IPS DF 4.7 (cell line): ENCODE measurements around the gene ZFYVE16.
"Not testable (repeated sequence)": the region's sequence is repeated elsewhere in the genome, so short reads cannot be mapped to it uniquely, and the experiment has no call there.

ENCODE experiments used
- DNase-seq: peaks from one replicate; pipeline ENCODE4 v3.0.0-alpha.2; 2013; ENCODE audit warnings: low spot score; ENCODE audit errors: extremely low read depth

Gene ZFYVE16

DNA sequence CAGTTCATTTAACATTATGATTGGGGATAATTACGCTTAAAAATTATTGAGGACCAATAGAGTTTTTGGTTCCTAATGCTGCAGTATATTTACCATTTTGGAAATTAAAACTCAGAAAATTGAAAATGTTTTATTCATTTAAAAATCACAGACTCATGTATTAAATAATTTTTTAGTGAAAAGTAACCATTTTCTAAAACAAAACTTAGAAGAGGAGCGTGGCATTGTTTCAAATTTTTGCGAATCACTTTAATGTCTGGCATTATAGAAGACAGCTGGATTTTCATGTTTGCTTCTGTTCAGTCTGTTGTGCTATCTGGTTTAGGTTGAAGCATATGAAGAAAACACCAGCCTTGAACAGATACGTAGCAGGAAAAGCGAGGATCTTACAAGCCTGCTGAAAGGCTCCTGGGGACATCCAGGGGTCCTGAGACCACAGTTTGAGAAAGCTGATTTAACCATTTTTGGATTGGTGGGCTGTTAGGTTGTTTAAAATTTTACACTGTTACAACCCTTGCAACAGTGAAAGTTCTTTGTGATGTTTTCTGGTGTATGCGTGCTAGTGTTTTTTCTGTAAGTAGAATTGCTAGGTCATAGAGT lies 1.6 kb downstream of the ZFYVE16 start:
- no peak for DNase-seq

DNA sequence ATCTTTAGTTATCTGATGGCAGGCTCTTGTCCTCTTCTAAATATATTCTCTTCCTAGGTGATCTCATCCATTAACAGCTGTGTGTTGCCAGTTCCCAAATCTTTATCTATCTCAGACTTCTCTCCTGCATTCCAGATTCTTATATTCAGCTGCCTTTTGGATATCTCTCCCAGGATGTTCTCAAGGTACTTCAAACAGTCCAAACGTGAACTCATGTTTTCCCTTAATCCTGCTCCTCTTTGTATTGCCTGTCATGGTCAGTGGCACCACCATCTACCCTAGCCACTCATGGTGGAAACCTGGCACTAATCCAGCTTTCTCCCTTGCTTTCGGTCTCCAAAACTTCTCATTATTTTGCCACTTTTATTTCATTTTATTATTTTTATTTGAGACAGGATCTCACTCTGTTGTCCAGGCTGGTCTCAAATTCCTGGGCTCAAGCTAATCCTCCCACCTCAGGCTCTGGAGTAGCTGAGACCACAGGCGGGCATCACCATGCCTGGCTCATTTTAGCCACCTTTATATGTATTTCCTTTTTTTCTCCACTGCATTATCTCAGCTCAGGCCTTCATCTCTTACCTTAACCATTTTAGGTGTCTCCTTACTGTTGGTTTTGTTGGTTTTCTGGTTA lies 3.8 kb downstream of the ZFYVE16 start:
- no peak for DNase-seq

DNA sequence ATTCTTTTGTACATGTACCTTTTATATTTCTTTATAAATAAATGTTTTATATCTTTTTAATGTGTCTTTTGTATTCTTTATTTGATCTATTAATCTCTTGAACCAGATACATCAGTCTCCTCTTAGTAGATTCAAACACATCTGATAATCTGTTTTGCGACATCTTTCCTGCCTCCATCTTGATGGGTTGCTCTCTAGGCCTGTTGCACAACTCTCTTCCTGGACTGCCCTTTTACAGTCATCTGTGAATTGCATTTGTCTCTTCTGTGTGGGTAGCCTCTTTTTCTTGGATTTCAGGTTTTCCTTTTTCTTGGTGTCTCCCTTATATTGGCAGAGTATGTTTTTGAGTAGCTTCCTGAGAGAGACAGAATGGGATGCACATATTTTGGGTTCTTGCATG lies 6.2 kb downstream of the ZFYVE16 start:
- DNase-seq: no peak

DNA sequence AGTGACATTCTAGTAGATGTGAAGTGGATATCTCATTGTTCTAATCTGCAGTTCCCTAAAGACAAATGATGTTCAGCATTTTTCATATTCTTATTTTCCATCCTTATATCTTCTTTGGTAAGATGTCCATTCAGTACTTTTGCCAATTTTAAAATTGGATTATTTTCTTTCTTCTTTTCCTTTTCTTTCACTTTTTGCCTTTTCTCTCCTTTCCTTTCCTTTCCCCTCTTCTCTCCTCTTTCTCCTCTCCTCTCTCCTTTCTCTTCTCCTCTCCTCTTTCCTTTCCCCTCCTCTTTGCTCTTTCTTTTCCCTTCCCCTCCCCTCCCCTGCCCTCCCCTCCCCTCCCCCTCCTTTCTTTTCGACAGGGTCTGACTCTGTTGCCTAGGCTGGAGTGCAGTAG lies 10.1 kb downstream of the ZFYVE16 start:
- DNase-seq: no peak

DNA sequence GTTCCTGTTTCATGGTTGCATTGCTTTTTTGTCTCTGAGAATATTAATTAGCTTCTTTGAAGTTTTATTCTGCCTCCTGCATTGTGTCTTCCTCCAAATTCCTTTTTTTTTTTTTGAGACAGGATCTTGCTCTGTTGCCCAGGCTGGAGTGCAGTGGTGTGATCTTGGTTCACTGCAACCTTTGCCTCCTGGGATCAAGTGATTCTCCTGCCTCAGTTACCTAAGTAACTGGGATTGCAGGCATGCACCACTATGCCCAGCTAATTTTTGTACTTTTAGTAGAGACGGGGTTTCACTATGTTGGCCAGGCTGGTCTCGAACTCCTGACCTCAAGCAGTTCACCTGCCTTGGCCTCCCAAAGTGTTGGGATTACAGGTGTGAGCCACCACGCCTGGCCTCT lies 16.5 kb downstream of the ZFYVE16 start:
- not testable (repeated sequence) for DNase-seq

DNA sequence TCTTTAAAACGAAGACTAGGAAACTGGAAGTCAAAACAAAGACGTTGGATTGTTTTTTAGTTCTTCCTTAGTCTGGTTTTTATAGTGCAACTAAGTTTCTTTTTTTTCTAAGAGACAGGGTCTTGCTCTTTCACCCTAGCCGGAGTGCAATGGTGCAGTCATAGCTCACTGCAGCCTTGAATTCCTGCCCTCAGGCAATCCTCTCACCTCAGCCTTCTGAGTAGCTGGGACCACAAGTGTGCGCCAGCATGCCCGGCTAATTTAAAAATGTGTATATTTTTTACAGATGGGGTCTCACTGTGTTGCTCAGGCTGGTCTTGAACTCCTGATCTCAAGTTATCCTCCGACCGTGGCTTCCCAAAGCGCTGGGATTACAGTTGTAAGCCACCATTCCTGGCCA lies 27.6 kb downstream of the ZFYVE16 start:
- DNase-seq: no peak

DNA sequence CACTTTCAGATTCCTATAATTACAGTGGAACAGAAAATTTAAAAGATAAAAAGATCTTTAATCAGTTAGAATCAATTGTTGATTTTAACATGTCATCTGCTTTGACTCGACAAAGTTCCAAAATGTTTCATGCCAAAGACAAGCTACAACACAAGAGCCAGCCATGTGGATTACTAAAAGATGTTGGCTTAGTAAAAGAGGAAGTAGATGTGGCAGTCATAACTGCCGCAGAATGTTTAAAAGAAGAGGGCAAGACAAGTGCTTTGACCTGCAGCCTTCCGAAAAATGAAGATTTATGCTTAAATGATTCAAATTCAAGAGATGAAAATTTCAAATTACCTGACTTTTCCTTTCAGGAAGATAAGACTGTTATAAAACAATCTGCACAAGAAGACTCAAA lies 29.5 kb downstream of the ZFYVE16 start:
- DNase-seq: no peak

DNA sequence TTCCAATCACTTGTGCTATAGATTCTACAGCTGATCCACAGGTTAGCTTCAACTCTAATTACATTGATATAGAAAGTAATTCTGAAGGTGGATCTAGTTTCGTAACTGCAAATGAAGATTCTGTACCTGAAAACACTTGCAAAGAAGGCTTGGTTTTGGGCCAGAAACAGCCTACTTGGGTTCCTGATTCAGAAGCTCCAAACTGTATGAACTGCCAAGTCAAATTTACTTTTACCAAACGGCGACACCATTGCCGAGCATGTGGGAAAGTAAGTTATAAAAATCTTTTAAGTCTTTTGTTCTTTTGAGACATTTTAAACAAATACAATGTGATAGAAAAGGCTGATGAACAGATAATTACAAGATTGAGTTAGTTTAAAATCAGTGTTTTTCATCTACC lies 30.9 kb downstream of the ZFYVE16 start:
- no peak for DNase-seq

DNA sequence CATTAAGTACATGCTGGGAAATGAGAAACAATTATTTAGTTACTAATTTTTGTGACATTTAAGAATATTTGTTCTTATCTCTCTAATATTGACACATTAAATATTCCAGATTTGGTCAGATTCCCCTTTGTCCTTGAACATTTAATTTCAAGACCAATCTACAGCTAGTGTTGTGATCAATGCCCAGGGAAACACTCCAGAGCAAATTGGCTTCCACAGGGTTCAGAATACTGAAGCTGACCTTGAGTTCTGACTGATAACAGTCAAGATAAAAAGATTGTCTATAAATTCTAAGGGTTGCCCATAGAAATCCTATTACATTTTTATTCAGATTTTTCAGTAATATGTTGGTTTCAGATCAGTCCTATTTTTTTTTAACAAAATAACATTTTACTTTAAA lies 31.3 kb downstream of the ZFYVE16 start:
- no peak for DNase-seq

DNA sequence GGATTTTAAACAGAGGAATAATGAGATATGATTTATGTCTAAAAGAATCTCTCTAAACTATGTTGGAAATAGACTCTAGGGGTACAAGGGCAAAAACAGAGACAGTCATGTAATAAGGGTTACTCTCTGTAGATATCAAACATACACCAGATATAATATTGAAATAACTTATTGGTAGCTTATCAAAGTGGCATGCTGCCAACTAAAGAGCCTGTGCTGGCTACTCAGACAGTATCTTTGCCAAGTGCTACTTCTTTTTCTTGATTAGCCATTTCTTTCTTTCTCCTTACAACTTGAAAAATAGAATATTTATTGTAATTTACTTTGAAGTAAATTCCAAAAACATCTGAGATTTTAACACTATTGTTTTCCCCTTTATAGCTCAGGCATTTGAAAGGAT lies 34.9 kb downstream of the ZFYVE16 start:
- DNase-seq: no peak

DNA sequence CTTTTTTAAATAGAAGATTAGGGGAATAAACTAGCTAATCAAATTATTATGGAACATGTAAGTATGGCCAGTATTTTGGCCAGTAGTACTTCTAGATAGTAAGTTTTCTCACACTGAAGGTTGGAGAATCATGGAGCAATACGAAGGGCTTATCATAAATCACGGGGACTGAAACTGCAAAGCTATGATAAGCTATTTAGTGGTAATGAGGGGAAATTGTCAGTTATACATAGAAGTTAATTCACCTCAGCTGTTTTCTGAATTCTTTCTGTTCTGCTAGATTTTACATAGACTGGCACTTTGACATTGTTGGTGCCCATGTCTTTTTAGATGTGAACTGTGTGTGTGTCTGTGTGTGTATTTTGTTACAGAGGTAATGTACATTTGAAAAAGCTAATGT lies 45.5 kb downstream of the ZFYVE16 start:
- DNase-seq: no peak

DNA sequence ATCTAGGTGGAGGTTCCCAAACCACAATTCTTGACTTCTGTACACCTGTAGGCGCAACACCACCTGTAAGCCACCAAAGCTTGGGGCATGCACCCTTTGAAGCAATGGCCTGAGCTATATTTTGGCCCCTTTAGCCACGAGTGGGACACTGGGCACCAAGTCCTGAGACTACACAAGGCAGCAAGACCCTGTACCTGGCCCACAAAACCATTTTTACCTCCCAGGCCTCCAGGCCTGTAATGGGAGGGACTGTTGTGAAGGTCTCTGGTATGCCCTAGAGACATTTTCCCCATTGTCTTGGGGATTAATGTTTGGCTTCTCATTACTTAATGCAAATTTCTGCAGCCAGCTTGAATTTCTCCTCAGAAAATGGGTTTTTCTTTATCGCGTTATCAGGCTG lies 55.4 kb downstream of the ZFYVE16 start:
- no peak for DNase-seq

DNA sequence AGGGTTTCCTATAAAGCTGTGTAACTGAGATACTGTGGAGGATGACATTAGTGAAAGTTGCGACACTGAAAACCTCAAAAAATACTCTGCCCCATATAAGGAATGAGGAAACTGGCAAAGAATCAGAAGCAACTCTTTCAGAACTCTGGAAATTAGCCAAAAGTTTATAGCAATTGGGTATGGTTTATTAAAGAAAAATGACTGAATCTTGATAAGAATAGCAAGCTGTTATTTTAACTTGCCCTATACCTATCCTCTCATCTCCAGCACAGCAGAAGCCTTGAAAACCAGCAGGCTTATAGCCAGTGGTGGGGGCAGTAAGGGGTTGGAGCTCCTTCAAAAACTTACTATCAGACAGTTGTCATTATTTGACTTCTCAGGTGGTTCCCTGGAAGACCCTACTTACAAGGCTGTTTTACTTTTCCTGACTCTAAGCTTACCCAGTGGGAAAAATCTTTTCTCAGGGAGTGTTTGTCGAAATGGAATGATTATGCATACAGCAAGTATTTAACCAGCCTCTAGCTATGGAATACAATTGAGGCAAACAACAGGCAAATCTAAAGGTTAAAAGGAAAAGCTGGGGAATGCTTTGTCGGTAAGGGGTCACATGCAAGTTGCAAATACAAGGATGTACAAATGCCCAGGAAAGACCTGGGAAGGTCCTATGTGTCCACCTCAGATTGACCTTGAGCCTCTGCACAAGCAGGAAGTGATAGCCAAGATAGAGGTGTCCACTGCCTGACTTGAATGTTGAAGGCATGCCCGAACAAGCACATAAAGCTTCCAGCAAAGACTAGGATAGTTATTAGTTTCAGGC lies 59.0 kb downstream of the ZFYVE16 start:
- no peak for DNase-seq

DNA sequence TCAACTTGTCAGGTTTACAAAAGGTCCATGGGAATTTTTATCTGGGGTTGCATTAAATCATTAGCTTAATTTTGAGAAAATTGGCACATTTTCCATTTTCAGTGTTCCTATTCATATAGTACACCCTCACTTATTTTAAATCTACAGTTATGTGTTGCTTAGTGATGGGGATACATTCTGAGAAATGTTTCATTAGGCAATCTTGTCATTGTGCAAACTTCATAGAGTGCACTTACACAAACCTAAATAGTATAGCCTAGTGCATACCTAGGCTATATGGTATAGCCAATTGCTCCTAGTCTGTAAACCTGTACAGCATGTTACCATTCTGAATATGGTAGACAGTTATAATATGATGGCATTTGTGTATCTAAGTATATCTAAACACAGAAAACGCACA lies 60.3 kb downstream of the ZFYVE16 start:
- no peak for DNase-seq

DNA sequence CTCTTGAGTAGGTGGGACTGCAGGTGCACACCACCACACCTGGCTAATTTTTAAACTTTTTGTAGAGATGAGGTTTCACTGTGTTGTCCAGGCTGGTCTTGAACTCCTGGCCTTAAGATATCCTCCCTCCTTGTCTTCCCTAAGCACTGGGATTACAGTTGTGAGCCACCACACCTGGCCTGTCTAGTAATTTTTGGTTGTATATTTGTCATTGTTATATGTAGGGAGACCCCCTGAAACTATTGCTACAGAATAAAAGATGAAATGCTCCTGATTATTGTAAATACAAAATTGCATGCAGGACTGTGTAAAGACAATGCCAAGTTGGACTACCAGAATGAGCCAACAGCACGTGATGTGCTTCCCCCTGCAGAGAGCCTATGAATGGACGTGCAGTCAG lies 62.8 kb downstream of the ZFYVE16 start:
- not testable (repeated sequence) for DNase-seq

DNA sequence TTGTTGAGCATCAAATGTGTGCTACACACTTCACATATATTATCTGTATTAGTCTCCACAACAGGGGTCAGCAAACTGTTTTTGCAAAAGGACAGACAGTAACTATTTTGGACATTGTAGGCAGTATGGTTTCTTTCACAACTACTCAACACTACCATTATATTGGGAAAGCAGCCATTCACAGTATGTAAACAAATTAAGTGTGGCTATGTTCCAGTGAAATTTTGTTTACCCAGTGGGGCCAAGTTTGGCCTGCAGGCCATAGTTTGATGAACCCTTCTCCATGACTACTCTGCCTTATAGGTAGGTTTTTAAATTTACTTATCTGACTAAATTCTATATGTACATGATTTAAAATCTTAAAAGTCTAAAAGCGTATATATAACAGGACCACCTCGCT lies 67.1 kb downstream of the ZFYVE16 start:
- no peak for DNase-seq

DNA sequence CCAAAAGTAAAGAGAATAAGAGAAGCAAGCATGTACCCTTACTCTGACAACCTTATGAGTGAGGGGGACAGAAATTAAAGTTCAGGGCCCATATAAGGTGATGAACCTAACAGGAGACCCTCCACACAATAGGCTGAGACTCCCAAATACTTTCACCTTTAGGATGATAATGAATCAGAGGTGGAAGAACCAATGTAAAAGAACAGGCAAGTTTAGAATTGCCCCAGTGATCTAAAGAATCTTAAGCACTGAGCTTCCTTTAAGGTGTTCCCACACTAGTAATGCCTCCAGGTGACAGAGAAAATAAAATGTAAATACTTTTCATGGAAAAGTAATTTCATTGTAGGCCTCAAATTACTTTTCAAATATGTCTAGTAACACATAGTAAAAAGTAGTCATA lies 71.8 kb downstream of the ZFYVE16 start:
- DNase-seq: no peak

DNA sequence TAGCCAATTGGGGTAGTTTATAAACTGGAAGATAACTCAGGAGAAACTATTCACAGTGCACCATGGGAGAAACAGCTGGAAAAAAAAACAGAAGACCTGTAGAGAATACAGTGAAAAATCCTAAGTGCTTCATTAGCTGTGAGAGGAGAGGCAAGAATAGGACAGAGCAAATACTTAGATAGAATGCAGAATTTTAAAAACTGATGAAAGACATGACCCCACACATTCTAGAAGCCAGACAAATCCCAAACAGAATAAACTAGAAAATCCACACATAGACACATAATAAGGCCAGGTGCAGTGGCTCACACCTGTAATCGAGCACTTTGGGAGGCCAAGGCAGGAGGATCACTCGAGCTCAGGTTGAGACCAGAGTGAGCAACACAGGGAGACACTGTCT lies 72.5 kb downstream of the ZFYVE16 start:
- no peak for DNase-seq

DNA sequence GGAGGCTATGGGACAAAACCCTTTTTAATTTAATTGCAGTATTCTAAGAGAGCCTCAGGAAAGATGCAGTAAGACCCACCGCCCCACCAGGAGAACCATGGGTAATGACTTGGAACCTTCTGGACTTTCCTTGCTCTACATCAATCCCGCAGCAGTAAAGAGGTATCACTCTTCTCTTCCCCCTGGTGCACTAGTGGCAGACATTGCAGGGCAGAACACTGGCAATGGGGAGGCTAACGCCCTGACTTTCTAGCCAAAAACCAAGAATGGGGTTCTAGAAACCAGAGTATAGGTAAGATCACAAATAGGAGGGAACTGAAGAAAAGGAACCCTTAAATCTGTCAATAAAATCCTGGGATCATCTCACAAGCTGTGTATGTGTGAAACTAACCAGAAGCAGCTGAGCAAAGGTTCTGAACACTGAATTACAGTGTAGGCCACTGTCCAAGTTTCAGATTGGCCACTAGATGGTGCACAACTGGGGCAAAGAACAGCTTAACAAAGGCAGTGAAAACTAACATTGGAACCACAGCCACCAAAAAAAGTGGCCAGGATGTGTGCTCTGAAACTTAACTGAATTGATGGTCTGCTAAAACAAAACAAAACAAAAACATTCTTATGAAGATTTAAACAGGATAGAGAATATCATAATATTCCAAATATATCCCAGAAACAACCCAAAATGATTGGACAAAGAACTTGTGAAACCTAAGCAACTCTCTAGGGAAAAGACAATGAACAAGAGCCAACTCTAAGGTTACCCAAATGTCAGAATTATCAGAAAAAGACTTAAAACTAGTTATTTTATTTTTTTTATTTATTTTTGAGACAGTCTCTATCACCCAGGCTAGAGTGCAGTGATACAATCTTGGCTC lies 73.4 kb downstream of the ZFYVE16 start:
- no peak for DNase-seq

DNA sequence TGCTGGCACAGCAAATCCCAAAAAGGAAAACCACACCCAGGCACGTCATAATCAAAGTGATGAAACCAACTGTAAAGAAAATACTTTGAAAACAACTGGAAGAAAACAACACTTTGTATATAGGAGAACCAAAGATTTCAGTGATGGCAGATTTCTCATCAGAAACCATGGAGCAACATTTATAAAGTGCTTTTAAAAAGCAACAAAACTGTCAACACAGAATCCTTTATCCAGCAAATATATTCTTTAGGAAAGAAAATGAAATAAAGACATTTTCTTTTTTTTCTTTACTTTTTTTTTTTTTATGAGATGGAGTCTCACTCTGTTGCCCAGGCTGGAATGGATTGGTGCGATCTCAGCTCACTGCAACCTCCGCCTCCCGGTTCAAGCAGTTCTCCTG lies 74.7 kb downstream of the ZFYVE16 start:
- no peak for DNase-seq

DNA sequence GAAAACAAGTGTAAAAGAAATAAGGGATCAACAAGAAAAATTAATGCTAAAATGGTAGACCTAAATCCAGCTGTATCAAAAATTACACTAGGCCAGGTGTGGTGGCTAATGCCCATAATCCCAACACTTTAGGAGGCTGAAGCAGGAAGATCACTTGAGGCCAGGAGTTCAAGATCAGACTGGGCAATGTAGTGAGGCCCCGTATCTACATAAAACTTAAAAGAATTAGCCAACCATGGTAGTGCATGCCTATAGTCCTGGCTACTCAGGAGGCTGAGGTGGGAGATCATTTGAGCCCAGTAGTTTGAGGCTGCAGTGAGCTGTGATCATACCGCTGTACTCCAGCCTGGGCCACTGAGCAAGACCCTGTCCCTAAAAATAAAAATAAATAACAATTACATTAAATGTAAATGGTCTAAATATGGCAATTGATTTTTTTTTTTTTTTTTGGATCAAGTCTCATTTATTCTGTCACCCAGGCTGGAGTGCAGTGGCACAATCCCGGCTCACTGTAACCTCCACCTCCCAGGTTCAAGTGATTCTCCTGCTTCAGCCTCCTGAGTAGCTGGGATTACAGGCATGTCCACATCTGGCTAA lies 75.9 kb downstream of the ZFYVE16 start:
- no peak for DNase-seq
